HG03432 (cell line): ENCODE data around the gene PPARG.

Source experiments
- ATAC-seq: cut with Tn5 transposase; IDR thresholded peaks from one replicate; pipeline ENCODE4 v1.9.1; 2021; ENCODE audit warnings: mild to moderate bottlenecking, moderate library complexity; ENCODE audit not compliant: unreplicated experiment

The PPARG gene

GRCh38 chr3:12339701-12340480 lies 51.0 kb downstream of the PPARG start:
- no peak for ATAC-seq

GRCh38 chr3:12340506-12340905 lies 51.6 kb downstream of the PPARG start:
- ATAC-seq: no peak

- no peak for ATAC-seq
Measured at GRCh38 chr3:12342151-12342550, 53.3 kb downstream of the PPARG start.

GRCh38 chr3:12343047-12343501 lies 54.2 kb downstream of the PPARG start:
- no peak for ATAC-seq

- ATAC-seq: no peak
Measured at GRCh38 chr3:12345141-12345561, 56.3 kb downstream of the PPARG start.

- ATAC-seq: no peak
Measured at GRCh38 chr3:12345584-12346494, 57.0 kb downstream of the PPARG start.

- ATAC-seq: no peak
Measured at GRCh38 chr3:12347301-12347700, 58.4 kb downstream of the PPARG start.

GRCh38 chr3:12349895-12350811 lies 61.3 kb downstream of the PPARG start:
- no peak for ATAC-seq

GRCh38 chr3:12351145-12351544 lies 62.3 kb downstream of the PPARG start:
- ATAC-seq: no peak

- no peak for ATAC-seq
Measured at GRCh38 chr3:12352253-12352652, 63.4 kb downstream of the PPARG start.

GRCh38 chr3:12352755-12353154 lies 63.9 kb downstream of the PPARG start:
- ATAC-seq: no peak

GRCh38 chr3:12353796-12354525 lies 65.1 kb downstream of the PPARG start:
- ATAC-seq: no peak

- no peak for ATAC-seq
Measured at GRCh38 chr3:12356175-12356574, 67.3 kb downstream of the PPARG start.

GRCh38 chr3:12356996-12357395 lies 68.1 kb downstream of the PPARG start:
- ATAC-seq: no peak

- no peak for ATAC-seq
Measured at GRCh38 chr3:12357456-12357855, 68.6 kb downstream of the PPARG start.

- no peak for ATAC-seq
Measured at GRCh38 chr3:12363397-12364195, 74.7 kb downstream of the PPARG start.

- ATAC-seq: no peak
Measured at GRCh38 chr3:12367346-12367745, 78.5 kb downstream of the PPARG start.

- ATAC-seq: no peak
Measured at GRCh38 chr3:12369029-12369428, 80.2 kb downstream of the PPARG start.

GRCh38 chr3:12369598-12369997 lies 80.7 kb downstream of the PPARG start:
- no peak for ATAC-seq
